SU-DHL-6 (cell line): ENCODE data around the gene C9orf78.

ENCODE experiments used
- H2AFZ ChIP-seq: fragments of 200-600 bp; sonication (generic); 2 replicates; pipeline ENCODE4 v1.6.1; 2014; ENCODE audit warnings: low read depth, mild to moderate bottlenecking, moderate library complexity, mixed read lengths, antibody characterized with exemption, low read length; ENCODE audit not compliant: severe bottlenecking
- H3F3A ChIP-seq: fragments of 200-600 bp; shearing (Covaris generic); 2 replicates; pipeline ENCODE4 v1.6.0; 2016; ENCODE audit warnings: antibody characterized with exemption, mild to moderate bottlenecking; ENCODE audit not compliant: insufficient read depth
- H3K27ac ChIP-seq: fragments of 200-600 bp; sonication (generic); 2 replicates; pipeline ENCODE4 v1.5.1; 2016; ENCODE audit warnings: low read depth, mild to moderate bottlenecking, low read length, moderate library complexity, mixed read lengths
- H3K27me3 ChIP-seq: fragments of 200-600 bp; sonication (generic), shearing (Covaris generic); 2 replicates; pipeline ENCODE4 v1.6.0; 2014; ENCODE audit warnings: mild to moderate bottlenecking, low read length
- H3K36me3 ChIP-seq: fragments of 200-600 bp; sonication (generic); 2 replicates; pipeline ENCODE4 v1.6.1; 2014; ENCODE audit warnings: mild to moderate bottlenecking, low read length, mixed read lengths
- H3K4me2 ChIP-seq: fragments of 300-600, 200-600 bp; shearing (Covaris generic), sonication (generic); 2 replicates; pipeline ENCODE4 v1.6.0; 2014; ENCODE audit warnings: low read length, low read depth, mild to moderate bottlenecking; ENCODE audit not compliant: poor library complexity, severe bottlenecking
- H3K4me3 ChIP-seq: fragments of 200-600 bp; sonication (generic); 2 replicates; pipeline ENCODE4 v1.5.1; 2014; ENCODE audit warnings: antibody characterized with exemption, low read length, mild to moderate bottlenecking, mixed read lengths; ENCODE audit not compliant: insufficient read depth, poor library complexity, severe bottlenecking
- H3K79me2 ChIP-seq: fragments of 200-600 bp; sonication (generic); 2 replicates; pipeline ENCODE4 v1.6.1; 2014; ENCODE audit warnings: mild to moderate bottlenecking, low read length, moderate library complexity; ENCODE audit not compliant: insufficient read depth
- H3K9ac ChIP-seq: fragments of 200-600 bp; sonication (generic); 2 replicates; pipeline ENCODE4 v1.7.0; 2014; ENCODE audit warnings: mild to moderate bottlenecking, low read length
- H3K9me2 ChIP-seq: fragments of 200-600 bp; sonication (generic); replicated peaks from 2 replicates; pipeline ENCODE4 v1.6.1; 2014; ENCODE audit warnings: low read length; ENCODE audit not compliant: insufficient read depth
- H3K9me3 ChIP-seq: fragments of 200-600 bp; sonication (generic); 2 replicates; pipeline ENCODE4 v1.6.1; 2014; ENCODE audit warnings: low read length, mixed read lengths; ENCODE audit not compliant: insufficient read depth
- H4K20me1 ChIP-seq: fragments of 200-600 bp; sonication (generic); 2 replicates; pipeline ENCODE4 v1.6.1; 2014; ENCODE audit warnings: low read depth, mild to moderate bottlenecking, antibody characterized with exemption, low read length, moderate library complexity, mixed read lengths
- EZH2phosphoT487 ChIP-seq: fragments of 200-600 bp; sonication (generic), shearing (Covaris generic); conservative IDR thresholded peaks from 2 replicates; pipeline ENCODE4 v1.6.1; 2018; ENCODE audit warnings: mild to moderate bottlenecking, antibody characterized with exemption, low read length, moderate library complexity, mixed read lengths
- TF ChIP-seq, protein P1 (sequence below): fragments of 200-600 bp; sonication (generic); IDR thresholded peaks from one replicate; pipeline ENCODE4 v1.5.1; 2017; ENCODE audit warnings: antibody characterized with exemption, mild to moderate bottlenecking, low read length, moderate library complexity; ENCODE audit not compliant: insufficient read depth, poor library complexity, severe bottlenecking

Gene C9orf78

DNA sequence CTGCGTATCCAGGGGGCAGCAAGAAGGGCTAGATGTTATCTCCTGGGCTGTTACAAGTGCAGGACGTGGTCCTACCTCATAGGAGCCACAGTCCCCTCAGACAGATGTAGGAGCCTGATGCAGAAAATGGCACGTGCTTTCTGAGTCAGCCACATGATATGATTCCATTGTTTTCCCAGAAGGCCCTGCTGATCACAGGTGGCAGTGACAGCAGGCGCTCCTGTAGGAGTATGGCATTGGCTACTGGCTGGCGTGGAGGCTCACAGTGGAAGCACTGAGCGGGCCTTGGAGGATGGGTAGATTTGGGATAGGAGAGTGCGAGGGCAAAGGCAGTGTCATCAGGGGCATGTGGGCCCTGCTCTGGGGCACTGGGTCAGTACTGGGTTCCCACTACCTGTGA is 22.1 kb upstream of the C9orf78 start:
- Histone ChIP-seq H2AFZ (no peak overlapping the region), H3K36me3 (no peaks in the 10 kb centered on the region), H3F3A (no peaks in the 10 kb centered on the region)

DNA sequence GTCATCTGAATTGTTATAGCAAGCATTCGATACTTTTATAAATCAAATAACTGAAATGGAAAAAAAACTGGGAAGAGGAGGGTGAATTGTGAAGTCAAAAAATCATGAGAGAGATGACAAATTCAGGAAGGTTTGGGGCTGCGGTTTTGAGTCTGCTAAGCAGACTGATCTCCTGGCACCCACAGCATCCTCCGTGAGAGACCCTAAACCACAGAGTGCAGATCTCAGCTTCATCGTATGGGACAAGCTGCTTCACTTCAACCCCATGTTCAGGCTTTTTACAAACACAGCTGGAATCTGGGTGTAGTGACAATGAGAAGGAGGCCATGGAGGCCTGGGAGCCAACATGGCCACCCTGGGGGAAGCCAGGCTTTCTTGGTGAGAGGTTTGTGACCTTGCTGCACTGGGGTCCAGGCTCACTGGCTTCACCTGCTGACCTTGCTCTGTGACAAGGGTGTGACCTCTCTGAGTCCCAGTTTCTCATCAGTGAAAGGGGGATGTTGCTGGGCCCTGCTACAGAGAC is 19.6 kb upstream of the C9orf78 start:
- no peak overlapping the region for H3K4me2 ChIP-seq
- H4K20me1 ChIP-seq = no peaks in the 10 kb centered on the region
- H2AFZ ChIP-seq = no peak overlapping the region
- H3K36me3 ChIP-seq = no peaks in the 10 kb centered on the region
- H3K27ac ChIP-seq = no peak overlapping the region
- no peak overlapping the region for H3K9ac ChIP-seq
- no peak overlapping the region for H3K4me3 ChIP-seq
- no peaks in the 10 kb centered on the region for H3K9me3 ChIP-seq
- no peaks in the 10 kb centered on the region for H3K79me2 ChIP-seq
- no peaks in the 10 kb centered on the region for H3K27me3 ChIP-seq
- TF ChIP-seq EZH2phosphoT487 = no peak
- TF ChIP-seq, protein P1, sequence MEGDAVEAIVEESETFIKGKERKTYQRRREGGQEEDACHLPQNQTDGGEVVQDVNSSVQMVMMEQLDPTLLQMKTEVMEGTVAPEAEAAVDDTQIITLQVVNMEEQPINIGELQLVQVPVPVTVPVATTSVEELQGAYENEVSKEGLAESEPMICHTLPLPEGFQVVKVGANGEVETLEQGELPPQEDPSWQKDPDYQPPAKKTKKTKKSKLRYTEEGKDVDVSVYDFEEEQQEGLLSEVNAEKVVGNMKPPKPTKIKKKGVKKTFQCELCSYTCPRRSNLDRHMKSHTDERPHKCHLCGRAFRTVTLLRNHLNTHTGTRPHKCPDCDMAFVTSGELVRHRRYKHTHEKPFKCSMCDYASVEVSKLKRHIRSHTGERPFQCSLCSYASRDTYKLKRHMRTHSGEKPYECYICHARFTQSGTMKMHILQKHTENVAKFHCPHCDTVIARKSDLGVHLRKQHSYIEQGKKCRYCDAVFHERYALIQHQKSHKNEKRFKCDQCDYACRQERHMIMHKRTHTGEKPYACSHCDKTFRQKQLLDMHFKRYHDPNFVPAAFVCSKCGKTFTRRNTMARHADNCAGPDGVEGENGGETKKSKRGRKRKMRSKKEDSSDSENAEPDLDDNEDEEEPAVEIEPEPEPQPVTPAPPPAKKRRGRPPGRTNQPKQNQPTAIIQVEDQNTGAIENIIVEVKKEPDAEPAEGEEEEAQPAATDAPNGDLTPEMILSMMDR = no peak
- no peaks in the 10 kb centered on the region for H3F3A ChIP-seq
- no peaks in the 10 kb centered on the region for H3K9me2 ChIP-seq

More for the DNA sequence above, 22.1 kb upstream of the C9orf78 start:
- Histone ChIP-seq H3K9me3 (no peaks in the 10 kb centered on the region), H3K4me3 (no peak overlapping the region), H3K4me2 (no peak overlapping the region), H3K27ac (no peak overlapping the region), H3K9me2 (no peaks in the 10 kb centered on the region), H3K27me3 (no peaks in the 10 kb centered on the region), H3K9ac (no peak overlapping the region), H4K20me1 (no peaks in the 10 kb centered on the region), H3K79me2 (no peaks in the 10 kb centered on the region)
- TF ChIP-seq EZH2phosphoT487 = no peak
- TF ChIP-seq, protein P1 = no peak

DNA sequence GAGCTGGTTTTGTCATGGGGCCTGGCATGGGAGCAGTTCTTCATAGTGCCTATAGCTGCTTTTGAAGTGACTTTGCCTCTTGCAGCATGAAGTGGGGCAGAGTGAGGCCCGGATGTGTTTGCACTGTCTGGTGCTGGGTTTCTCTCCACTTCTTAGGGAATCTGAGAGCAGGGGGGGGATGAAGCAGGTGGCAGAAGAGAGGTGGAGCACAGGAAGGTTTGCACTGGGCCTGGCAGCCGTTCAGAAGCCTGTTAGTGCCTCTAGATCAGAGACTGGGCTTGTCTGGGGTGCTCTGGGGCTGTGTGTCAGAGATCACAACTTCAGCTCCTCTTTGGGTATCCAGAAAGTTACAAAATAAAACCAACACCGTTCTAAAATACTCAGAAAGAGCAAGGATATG is 18.5 kb upstream of the C9orf78 start:
- TF ChIP-seq, protein P1 = no peak
- no peak for TF ChIP-seq EZH2phosphoT487
- Histone ChIP-seq H3K4me2 (no peak overlapping the region), H3K79me2 (no peaks in the 10 kb centered on the region), H3K4me3 (no peak overlapping the region), H3K27ac (no peak overlapping the region), H3K9ac (no peak overlapping the region), H3K36me3 (no peaks in the 10 kb centered on the region), H3K9me3 (no peaks in the 10 kb centered on the region), H3K9me2 (no peaks in the 10 kb centered on the region), H2AFZ (no peak overlapping the region), H3F3A (no peaks in the 10 kb centered on the region), H3K27me3 (no peaks in the 10 kb centered on the region), H4K20me1 (no peaks in the 10 kb centered on the region)

DNA sequence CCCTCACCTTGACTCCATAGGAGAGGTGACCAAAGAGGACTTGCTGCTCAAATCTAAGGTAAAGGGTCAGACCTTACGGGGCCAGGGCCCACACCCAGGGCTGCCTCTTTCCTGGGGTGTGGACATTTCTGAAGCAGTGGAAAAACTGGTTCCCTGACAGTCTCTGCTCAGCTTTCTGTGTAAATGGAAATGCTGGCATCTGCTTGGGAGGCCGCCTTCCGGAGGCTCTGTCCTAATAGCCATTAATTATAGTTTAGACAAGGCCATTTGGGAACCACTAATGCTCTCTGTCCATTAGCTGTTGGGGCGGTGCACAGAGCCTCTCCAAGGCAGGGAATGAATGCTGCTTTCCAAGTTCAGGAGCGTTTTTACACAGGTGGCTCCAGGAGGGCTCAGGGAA is 17.5 kb upstream of the C9orf78 start:
- no peak overlapping the region for H3K27ac ChIP-seq
- no peak overlapping the region for H3K9ac ChIP-seq
- no peaks in the 10 kb centered on the region for H3K27me3 ChIP-seq
- H3K79me2 ChIP-seq = no peaks in the 10 kb centered on the region
- H3K4me2 ChIP-seq = no peak overlapping the region
- no peaks in the 10 kb centered on the region for H4K20me1 ChIP-seq
- H2AFZ ChIP-seq = no peak overlapping the region
- no peaks in the 10 kb centered on the region for H3K36me3 ChIP-seq
- H3K9me2 ChIP-seq = no peaks in the 10 kb centered on the region
- no peaks in the 10 kb centered on the region for H3F3A ChIP-seq
- no peak for TF ChIP-seq EZH2phosphoT487
- TF ChIP-seq, protein P1 = no peak
- H3K4me3 ChIP-seq = no peak overlapping the region
- H3K9me3 ChIP-seq = no peaks in the 10 kb centered on the region
